Stimulated activated CD4-positive, alpha-beta T cell treated with anti-CD3 and anti-CD28 coated beads, Interleukin-1b, Interleukin-23, amount 100 ng/mL, for 24 hours (primary cell): ENCODE data around the gene CHRM4.

Source experiments
- DNase-seq, 4 experiments: peaks; one replicate each; pipeline ENCODE4 v3.0.0-alpha.2; 2020; ENCODE audit warnings: low read depth in 4 of 4, low spot score in 1 of 4

Gene CHRM4

DNA sequence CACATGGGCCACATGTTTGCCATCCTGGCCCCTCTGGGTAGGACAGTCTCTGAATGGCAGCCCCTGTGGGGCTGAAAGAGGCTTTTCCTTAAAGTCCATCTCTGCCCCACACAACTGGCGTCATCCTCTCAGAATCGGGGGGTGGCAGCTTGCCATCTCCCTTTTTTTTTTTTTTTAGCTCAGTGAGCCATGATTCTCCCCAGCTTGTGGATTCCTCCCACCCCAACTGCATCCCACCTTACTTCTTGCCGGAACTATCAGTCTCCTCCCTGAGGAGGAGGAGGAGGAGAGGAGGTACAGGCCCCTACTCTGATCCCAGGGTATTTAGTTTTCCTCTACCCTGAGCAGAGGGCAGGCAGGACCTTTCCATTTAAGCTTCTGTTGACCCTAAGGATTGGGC lies 40.9 kb downstream of the CHRM4 start:
- no peak for DNase-seq

DNA sequence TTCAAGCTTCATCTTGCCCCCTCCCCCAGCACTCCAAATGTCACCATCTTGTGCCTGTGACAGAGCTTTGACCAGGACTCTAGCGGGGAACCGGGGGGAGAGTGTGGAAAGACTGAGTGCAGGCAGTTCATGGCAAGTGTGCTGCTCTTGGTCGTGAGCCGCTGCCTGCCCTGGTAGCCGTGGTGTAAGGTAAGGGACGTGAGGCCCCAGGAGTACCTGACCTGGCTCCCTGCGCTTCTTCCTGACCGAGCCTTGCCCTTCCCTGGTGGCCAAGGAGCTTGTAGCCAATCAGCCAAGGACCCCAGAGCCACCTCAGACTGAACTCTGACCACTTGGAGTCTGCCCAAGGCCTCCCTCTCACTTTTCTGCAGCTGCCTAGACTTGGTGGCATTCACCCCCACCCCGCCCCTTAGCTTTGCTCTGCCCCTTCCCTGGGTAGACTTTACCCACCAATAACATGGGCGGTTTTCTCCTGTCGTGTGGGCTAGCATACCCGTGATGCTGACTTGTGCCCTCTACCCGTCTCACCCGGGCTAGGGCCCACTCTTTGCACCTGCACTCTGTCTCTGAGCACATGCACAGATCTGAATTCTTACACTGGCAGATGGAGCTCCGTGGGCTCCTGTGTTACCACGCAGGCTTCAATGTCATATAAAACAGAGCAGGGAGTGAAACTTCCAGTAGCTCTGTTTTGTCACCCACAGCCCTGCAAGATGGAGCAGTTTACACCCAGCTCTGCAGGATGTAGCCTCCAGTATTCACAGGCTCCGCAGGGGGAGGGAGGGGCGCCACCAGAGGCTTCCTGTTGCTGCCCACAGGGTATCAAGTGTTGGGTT lies 42.8 kb downstream of the CHRM4 start:
- peak in 1 of 4 experiments; percentile 28 for DNase-seq

DNA sequence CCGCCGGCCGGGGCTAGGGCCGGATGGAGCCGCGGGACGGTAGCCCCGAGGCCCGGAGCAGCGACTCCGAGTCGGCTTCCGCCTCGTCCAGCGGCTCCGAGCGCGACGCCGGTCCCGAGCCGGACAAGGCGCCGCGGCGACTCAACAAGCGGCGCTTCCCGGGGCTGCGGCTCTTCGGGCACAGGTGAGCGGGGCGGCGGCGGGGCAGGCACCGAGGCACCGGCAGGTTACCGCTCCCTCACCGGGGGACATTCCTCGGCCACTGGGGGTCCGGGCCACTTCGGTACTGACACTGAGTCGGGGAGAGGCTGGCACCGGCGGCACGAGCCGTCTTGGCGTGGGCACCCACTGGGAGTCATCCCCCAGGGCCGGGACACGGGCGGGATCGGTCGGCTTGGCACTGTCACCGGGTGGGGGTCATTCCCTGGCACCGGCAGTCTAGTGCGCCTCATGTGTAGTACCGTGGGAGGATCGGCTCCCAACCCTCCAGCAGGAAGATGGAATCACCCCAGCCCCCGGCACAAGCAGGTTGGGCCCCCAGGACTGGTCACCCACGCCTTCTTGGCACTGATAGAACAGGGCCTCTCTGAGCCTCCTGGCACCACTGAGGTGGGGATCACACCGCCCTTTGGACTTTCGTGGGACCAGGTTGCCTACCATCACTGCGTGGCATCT lies 43.8 kb downstream of the CHRM4 start:
- no peak for DNase-seq

DNA sequence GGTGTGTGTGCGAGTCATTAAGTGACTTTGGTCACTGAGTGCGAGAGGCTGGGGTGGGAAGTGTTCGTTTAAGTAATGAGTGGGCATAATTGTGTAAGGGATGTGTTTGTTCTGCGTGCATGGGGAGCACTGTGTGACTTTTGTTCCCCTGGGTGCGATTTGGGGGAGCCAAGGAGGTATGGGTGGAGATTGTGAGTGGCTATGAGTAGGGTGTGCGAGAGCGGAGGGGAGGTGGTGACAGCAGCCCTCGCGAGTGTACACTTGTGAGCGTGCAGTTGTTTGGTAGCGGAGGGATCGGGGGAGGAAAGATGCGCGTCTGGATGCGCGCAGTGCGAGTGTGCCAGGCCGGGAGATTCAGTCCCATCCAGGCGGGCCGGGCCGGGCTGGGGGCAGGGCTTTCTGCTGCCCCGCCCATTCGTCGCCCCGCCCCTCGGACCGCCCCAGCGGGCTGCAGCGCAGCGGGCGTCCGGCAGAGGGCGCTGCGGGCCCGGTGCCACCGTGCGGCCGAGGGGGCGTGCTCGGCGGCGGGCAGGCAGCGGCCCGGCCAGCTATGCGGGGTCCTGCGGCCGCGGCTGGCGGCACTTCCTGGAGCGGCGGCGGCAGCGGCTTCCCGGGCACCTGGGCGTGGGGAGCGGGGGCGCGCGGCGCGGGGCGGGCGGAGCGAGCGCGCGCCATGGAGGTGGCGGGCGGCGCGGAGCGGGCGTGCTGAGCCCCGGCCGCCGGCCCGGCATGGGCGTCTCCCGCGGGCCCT lies 44.5 kb downstream of the CHRM4 start, which contains the start of gene DGKZ:
DGKZ (plus strand) TSS at position 578 of the 751 bp plus-strand sequence. CDS start 197 bp downstream, outside the sequence.
- DNase-seq: peak; percentile 67 to 80 (median 74)

DNA sequence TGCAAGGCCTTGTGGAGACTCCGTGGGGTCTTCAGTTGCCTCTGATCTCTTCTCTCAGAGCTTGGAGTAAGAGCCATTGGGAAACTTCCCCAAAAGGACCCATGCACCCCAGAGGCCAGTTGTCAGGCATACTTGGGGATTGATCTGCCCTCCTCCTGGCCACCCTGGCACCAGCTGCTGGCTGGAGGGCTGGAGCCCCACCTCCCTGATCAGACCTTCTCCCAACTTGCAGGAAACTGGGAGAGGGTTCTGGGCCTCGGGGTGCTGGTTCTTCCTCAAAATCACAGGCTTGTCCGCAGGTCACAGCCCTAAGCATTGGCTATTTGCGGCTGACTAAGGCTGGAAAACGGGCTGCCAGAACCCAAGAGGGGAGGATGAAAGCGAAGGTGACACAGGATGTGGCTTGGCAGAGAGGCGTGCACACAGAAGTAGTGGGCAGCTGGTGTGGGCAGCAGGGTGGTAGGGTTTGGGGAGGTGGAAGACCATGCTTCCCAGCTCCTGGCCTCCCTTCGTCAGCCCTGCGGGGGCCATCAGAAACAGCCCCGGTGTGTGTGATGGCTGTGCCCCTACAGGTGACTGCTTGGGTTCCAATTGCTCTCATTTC lies 45.6 kb downstream of the CHRM4 start:
- no peak for DNase-seq

DNA sequence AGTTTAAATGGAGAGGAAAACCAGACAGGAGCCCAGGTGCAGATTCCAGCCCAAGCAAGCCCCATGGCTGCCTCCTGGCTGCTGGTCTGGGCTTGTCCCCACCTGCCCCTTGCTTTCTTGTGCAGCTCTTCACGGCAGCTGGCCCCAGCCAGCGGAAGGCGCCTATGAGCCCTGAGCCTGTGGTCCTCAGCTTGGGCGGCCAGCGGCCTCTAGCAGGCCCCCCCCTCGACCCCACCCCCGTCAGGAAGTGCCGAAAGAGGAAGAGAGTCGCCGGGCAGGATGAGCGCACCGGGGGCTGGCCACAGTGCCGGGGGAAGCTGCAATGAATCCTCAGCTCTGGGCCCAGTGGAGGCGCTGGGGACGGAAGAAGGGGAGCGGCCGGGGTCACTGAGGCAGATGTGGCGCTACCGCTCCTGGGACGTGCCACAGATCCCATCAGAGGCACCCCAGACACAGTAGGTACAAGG lies 46.4 kb downstream of the CHRM4 start:
- no peak for DNase-seq

DNA sequence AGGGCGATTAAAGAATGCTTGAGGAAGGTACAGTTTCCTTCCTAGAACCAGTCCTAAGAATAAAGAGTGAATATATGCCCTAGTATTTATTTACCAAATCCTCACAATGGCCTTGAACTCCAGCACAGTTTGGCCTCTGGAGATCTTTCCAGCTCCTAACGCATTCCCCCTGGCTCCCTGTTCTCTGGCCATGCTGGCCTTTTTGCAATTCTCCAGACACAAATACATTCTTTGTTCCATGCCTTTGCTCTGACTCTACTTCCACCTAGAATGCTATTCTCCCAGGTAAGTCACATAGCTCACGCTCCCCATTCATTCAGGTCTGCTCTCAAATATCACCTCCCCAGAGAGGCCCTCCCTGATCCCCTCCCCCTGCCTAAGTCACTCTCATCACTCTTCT lies 48.1 kb downstream of the CHRM4 start:
- no peak for DNase-seq

DNA sequence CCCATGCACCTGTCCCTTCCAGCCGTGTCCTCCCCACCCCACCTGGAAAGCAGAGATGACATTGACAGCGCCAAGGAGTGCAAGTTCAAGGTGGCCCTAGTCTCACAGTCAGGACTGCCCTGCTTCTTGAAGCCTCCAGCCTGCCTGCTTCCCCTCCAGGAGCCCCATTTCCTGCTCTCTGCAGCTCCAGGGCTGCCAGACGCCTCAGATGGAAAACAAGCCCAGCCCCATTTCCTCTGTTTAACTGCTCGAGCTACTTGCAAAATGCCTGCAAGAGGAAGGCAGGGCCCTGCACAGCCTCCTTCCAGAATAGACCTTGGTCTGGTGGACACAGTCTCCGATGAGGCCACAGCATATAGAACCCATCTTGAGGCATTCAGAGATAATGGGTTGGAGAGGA lies 49.3 kb downstream of the CHRM4 start:
- no peak for DNase-seq

DNA sequence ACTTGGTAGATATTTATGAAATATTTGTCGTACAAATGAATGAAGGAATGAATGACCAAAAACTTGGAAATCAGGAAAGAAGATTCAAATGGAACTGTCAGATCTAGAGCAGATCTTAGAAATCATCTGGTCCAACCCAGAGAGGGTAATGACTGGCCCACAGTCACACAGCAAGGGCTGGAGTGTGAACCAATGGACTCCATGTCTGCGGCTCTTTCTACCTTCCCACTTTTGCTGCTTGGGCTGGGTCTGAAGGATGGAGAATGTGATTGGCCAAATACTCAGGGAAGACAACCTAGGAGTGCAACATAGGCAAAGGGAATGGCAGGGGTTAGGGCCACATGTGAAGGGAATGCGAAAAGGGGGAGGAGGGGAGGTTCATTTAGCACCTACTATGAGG lies 50.1 kb downstream of the CHRM4 start:
- no peak for DNase-seq

DNA sequence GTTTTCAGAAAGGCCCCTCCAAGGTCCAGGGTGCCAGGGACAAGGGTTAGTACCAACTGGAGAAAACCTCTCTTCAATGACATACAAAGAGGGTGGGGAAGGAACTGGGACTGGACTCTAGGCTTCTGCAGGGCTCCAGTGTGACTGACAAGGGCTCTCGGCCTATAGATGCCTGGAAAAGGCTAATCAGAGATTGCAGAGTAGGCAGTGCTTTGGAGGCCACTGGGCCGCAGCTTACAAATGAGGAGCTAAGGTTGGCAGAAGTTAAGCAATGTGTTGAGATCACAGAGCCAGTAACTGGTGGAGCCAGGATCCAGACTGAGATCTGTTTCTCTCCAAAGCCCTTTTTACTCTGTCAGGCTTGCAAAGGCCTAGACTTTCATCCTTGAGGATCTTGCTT lies 51.8 kb downstream of the CHRM4 start:
- DNase-seq: no peak

DNA sequence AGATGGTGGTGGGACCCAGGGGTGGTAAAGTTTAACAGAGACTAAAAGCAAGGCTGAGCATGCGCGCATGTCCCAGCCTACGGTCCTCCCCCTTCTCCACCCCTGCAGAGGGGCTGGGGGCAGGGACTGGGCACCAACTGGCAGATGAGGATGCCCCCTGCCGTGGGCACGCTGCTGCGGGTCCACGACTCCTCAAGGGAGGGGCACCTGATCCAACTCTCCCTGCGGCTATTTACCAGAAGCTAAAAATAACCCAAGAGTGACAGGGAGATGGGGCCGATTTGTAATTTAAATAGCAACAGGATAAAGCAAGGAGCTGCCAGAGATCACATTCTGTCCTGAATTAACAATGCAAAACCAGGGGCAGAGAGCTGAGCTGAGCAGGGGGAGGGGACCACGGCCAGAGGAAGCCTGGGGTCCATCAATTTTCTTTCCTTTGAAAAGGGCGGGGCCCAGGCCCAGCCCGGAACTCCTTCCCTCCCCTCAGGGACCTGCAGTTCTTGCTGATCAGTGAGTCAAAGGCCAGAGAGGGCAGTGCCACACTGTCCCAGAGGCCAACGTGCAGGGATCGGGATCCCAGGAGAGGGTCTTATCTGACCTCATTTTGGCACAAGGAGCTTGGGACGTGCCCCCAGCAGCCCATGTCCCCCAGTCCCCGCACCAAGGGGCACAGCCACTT lies 52.4 kb downstream of the CHRM4 start:
- no peak for DNase-seq

DNA sequence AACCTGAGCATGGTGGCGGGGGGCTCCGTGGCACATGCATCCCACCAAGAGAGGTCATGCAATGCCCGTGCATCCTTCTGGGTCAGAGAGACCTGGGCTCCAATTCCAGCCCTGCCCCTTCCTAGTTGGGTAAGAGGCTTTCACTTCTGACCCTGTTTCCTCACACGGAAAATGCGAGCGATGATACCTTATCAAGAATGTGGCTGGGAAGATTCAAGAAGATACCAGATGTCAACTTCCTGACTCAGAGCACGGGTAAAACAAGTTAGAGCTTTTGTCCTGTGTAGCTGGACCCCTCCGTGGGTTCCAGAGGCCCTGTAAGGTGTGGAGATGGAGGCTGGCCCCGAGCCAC lies 53.0 kb downstream of the CHRM4 start:
- DNase-seq: no peak

DNA sequence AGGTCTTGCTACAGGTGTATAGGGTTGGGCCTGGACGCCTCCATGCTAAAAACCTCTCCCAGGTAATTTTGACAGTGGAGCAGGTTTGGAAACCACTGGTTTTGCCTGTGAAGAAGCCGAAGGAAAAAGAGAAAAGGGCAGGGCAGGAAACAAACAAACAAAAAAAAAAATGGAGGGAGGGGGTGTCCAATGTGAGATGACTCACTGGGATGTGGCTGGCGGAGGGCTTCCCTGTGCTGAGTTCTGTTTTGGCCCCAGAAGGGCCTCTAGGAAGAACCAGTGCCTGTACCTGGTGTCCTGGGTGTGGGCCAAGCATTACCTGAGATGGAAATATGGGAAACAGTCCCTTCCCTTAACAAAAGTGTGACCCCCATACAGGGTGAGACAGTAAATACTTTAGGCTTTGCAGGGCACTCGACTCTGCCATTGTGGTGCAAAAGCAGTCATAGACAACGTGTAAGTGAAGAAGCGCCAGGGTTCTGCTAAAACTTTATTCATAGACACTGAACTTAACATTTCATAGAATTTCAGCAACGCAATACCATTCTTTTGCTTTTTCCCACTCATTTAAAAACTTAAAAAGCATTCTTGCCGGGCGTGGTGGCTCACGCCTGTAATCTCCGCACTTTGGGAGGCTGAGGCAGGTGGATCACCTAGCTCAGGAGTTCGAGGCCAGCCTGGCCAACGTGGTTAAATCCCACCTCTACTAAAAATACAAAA lies 53.8 kb downstream of the CHRM4 start:
- no peak for DNase-seq

DNA sequence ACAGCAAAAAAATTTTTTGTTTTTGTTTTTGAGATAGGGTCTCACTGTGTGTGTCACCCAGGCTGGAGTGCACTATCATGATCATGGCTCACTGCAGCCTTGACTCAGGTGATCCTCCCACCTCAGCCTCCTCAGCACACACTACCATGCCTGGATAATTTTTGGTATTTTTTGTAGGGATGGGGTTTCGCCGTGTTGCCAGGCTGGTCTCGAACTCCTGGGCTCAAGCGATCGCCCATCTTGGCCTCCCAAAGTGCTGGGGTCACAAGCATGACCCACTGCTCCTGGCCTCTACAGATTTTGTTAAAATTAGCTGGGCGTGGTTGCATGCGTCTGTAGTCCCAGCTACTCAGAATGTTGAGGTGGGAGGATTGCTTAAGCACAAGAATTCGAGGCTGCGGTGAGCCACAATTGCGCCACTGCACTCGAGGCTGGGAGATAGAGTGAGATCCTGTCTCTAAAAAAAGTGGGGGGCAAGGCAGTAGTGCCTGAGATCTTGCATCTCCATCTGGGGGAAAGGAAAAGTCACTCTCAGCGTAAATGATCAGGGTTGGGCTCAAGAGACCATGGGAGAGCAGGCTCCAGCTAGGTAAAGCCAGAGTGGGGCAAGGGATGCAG lies 54.9 kb downstream of the CHRM4 start:
- no peak for DNase-seq

DNA sequence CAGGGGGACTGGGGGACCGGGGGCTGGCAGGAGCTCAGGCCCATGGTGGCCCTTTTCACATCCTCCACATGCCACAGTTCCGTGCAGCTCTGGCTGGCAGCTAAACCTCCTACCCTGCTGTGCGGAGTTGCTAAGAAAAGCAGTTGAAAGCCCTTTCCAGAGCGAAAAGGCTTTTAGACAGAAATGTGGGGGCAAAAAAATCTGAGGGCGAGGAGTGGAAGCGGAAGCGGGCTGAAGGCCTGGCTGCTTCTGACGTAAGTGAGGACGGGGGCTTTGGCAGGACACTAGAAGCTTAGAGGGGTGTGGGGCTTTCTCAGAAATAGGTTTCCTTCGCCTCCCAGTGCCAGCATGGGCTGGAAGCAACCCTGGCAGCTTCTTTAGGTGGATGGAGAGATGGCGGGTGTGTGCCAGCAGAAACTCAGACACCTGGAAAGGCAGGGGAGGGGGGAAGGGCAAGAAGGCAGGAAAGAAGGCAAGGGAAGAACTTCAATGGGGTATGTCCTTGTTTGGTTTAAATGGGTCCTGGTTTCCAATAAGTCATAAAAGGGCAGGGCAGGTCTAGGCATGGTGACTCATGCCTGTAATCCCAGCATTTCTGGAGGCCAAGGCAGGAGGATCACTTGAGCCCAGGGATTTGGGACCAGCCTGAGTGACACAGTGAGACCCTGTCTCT lies 55.5 kb downstream of the CHRM4 start:
- DNase-seq: no peak

DNA sequence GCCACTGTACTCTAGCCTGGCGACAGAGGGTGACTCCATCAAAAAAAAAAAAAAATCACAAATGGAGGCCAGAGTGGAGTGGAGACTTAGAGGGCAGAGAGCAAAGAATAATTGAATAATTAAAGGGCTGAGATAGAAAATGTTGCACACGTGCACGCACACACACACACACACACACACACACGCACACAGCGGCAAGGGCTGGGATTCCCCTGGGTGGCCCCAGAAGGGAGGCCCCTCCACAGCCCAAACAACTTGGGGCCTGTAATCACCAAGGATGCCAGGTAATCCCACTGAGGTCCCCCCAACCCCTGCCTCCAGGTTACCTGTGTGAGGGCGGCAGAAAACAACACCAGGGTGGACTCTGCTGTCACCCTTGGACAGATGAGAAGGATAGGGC lies 56.3 kb downstream of the CHRM4 start:
- no peak for DNase-seq

DNA sequence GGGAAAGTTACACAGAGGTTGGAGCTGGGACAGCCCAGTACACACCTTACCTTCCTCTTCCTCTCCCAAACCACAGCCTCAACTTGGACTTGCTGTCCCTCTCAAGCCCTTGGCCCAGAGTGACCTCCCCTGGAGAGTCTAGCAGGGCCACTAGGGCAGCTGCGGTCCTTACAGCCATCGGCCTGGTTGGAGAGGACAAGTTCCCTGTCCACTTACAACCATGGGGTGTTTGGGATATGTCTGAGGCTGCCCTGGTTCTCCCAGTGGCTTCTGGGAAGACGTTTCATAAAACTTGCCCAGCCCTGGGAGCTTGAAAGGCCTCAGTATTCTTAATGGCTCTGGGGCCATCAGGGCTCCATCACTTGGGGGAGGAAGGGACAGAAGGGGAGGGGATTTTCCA lies 57.4 kb downstream of the CHRM4 start:
- no peak for DNase-seq
